Activated gamma-delta T cell treated with anti-CD3 and anti-CD28 coated beads, Interleukin-2, amount 50 U/mL, for 16 hours (primary cell): ENCODE measurements around the gene PTTG1IP2.

ENCODE experiments used
- DNase-seq: peaks from one replicate; pipeline ENCODE4 v3.0.0-alpha.2; 2020; ENCODE audit warnings: low read depth

PTTG1IP2 gene

GRCh38 chr7:90483251-90483650 lies 13.8 kb downstream of the PTTG1IP2 start:
- no peak for DNase-seq

- DNase-seq, result no peak
Measured at GRCh38 chr7:90484706-90485105, 15.3 kb downstream of the PTTG1IP2 start.

- DNase-seq, result no peak
Measured at GRCh38 chr7:90485734-90486316, 16.4 kb downstream of the PTTG1IP2 start.

GRCh38 chr7:90487808-90488207 lies 18.4 kb downstream of the PTTG1IP2 start:
- no peak for DNase-seq

- no peak for DNase-seq
Measured at GRCh38 chr7:90488220-90488619, 18.8 kb downstream of the PTTG1IP2 start.

- DNase-seq, result no peak
Measured at GRCh38 chr7:90492250-90492649, 22.8 kb downstream of the PTTG1IP2 start.

GRCh38 chr7:90495241-90495640 lies 25.8 kb downstream of the PTTG1IP2 start:
- DNase-seq, result no peak

- no peak for DNase-seq
Measured at GRCh38 chr7:90502539-90502938, 33.1 kb downstream of the PTTG1IP2 start.

- DNase-seq, result no peak
Measured at GRCh38 chr7:90503367-90503766, 33.9 kb downstream of the PTTG1IP2 start.

- DNase-seq, result no peak
Measured at GRCh38 chr7:90507692-90508091, 38.3 kb downstream of the PTTG1IP2 start.

GRCh38 chr7:90511776-90512175 lies 42.3 kb downstream of the PTTG1IP2 start:
- DNase-seq, result no peak

GRCh38 chr7:90512821-90513254 lies 43.4 kb downstream of the PTTG1IP2 start:
- DNase-seq, result no peak

- DNase-seq, result no peak
Measured at GRCh38 chr7:90516257-90516656, 46.8 kb downstream of the PTTG1IP2 start.

- DNase-seq, result no peak
Measured at GRCh38 chr7:90518630-90519029, 49.2 kb downstream of the PTTG1IP2 start.

- DNase-seq, result no peak
Measured at GRCh38 chr7:90520484-90520883, 51.0 kb downstream of the PTTG1IP2 start.

GRCh38 chr7:90530263-90530662 lies 60.8 kb downstream of the PTTG1IP2 start:
- no peak for DNase-seq

GRCh38 chr7:90532231-90532929 lies 62.9 kb downstream of the PTTG1IP2 start:
- no peak for DNase-seq

GRCh38 chr7:90536449-90536848 lies 67.0 kb downstream of the PTTG1IP2 start:
- DNase-seq, result no peak

GRCh38 chr7:90538405-90538804 lies 69.0 kb downstream of the PTTG1IP2 start:
- no peak for DNase-seq

- no peak for DNase-seq
Measured at GRCh38 chr7:90540406-90540805, 71.0 kb downstream of the PTTG1IP2 start.

- DNase-seq, result no peak
Measured at GRCh38 chr7:90551036-90551435, 81.6 kb downstream of the PTTG1IP2 start.

GRCh38 chr7:90552521-90552920 lies 83.1 kb downstream of the PTTG1IP2 start:
- no peak for DNase-seq

- no peak for DNase-seq
Measured at GRCh38 chr7:90560730-90561129, 91.3 kb downstream of the PTTG1IP2 start.
